Measurements from ENCODE around the gene DHFR. TPM values are rescaled to one million over a fixed set of nuclear protein-coding genes. Genes with fewer than 3 reads are reported as not detected.

The DHFR gene
- total RNA-seq, 1 experiment from 2014 or later: 52.9 TPM

- no peak overlapping the region for H3K4me3 ChIP-seq
- H3K27me3 ChIP-seq: no peaks in the 10 kb centered on the region
- DNase-seq: no peak
- H3K36me3 ChIP-seq: no peaks in the 10 kb centered on the region; the same call in 1 of the 2 replicates
- no peaks in the 10 kb centered on the region for H3K9me3 ChIP-seq
Observed at GRCh38 chr5:80620211-80620610, 34.6 kb downstream of the DHFR start.

GRCh38 chr5:80619086-80619485 is 35.7 kb downstream of the DHFR start:
- Histone ChIP-seq H3K9me3 (no peaks in the 10 kb centered on the region), H3K4me3 (no peak overlapping the region), H3K36me3 (no peaks in the 10 kb centered on the region; the same call in 1 of the 2 replicates), H3K27me3 (no peaks in the 10 kb centered on the region)
- no peak for DNase-seq

GRCh38 chr5:80618438-80618837 is 36.3 kb downstream of the DHFR start:
- Histone ChIP-seq H3K36me3 (no peaks in the 10 kb centered on the region; the same call in 1 of the 2 replicates), H3K4me3 (no peak overlapping the region), H3K9me3 (no peaks in the 10 kb centered on the region), H3K27me3 (no peaks in the 10 kb centered on the region)
- no peak for DNase-seq

GRCh38 chr5:80615266-80615914 is 39.4 kb downstream of the DHFR start:
- Histone ChIP-seq H3K36me3 (no peaks in the 10 kb centered on the region; the same call in 1 of the 2 replicates), H3K9me3 (no peaks in the 10 kb centered on the region), H3K4me3 (no peak overlapping the region), H3K27me3 (no peaks in the 10 kb centered on the region)
- DNase-seq: no peak

- H3K27me3 ChIP-seq: no peaks in the 10 kb centered on the region
- no peaks in the 10 kb centered on the region for H3K36me3 ChIP-seq
- 0 out of 2 replicates have a peak, but pooled peaks cover 5% of the 10 kb centered on the region for H3K9me3 ChIP-seq
- DNase-seq: no peak
- no peak overlapping the region for H3K4me3 ChIP-seq
Observed at GRCh38 chr5:80609692-80610091, 45.1 kb downstream of the DHFR start.

- no peaks in the 10 kb centered on the region for H3K27me3 ChIP-seq
- no peaks in the 10 kb centered on the region for H3K36me3 ChIP-seq
- H3K4me3 ChIP-seq: no peak overlapping the region
- 0 out of 2 replicates have a peak, but pooled peaks cover 5% of the 10 kb centered on the region for H3K9me3 ChIP-seq
- DNase-seq: no peak
Observed at GRCh38 chr5:80608731-80609130, 46.1 kb downstream of the DHFR start.

GRCh38 chr5:80607832-80608231 is 47.0 kb downstream of the DHFR start:
- H3K36me3 ChIP-seq: no peaks in the 10 kb centered on the region
- 0 out of 2 replicates have a peak, but pooled peaks cover 5% of the 10 kb centered on the region for H3K9me3 ChIP-seq
- H3K27me3 ChIP-seq: no peaks in the 10 kb centered on the region
- H3K4me3 ChIP-seq: no peak overlapping the region
- DNase-seq: no peak

GRCh38 chr5:80607343-80607742 is 47.4 kb downstream of the DHFR start:
- H3K9me3 ChIP-seq: 0 out of 2 replicates have a peak, but pooled peaks cover 5% of the 10 kb centered on the region
- no peak for DNase-seq
- H3K4me3 ChIP-seq: no peak overlapping the region
- no peaks in the 10 kb centered on the region for H3K36me3 ChIP-seq
- H3K27me3 ChIP-seq: no peaks in the 10 kb centered on the region

- Histone ChIP-seq H3K36me3 (no peaks in the 10 kb centered on the region), H3K4me3 (no peak overlapping the region), H3K9me3 (no peaks in the 10 kb centered on the region), H3K27me3 (no peaks in the 10 kb centered on the region)
- DNase-seq: no peak
Observed at GRCh38 chr5:80600943-80601693, 53.7 kb downstream of the DHFR start.

- H3K4me3 ChIP-seq: no peak overlapping the region
- no peak for DNase-seq
Observed at GRCh38 chr5:80597500-80597899, 57.3 kb downstream of the DHFR start.

GRCh38 chr5:80594810-80595209 is 60.0 kb downstream of the DHFR start:
- H3K4me3 ChIP-seq: no peak overlapping the region

More at GRCh38 chr5:80597500-80597899, 57.3 kb downstream of the DHFR start:
- H3K36me3 ChIP-seq: no peaks in the 10 kb centered on the region
- H3K27me3 ChIP-seq: no peaks in the 10 kb centered on the region
- H3K9me3 ChIP-seq: no peaks in the 10 kb centered on the region

GRCh38 chr5:80592761-80593160 is 62.0 kb downstream of the DHFR start:
- Histone ChIP-seq H3K36me3 (no peaks in the 10 kb centered on the region), H3K27me3 (no peaks in the 10 kb centered on the region), H3K4me3 (no peak overlapping the region), H3K9me3 (no peaks in the 10 kb centered on the region)
- no peak for DNase-seq

More at GRCh38 chr5:80594810-80595209, 60.0 kb downstream of the DHFR start:
- H3K27me3 ChIP-seq: no peaks in the 10 kb centered on the region
- H3K36me3 ChIP-seq: no peaks in the 10 kb centered on the region
- no peak for DNase-seq
- H3K9me3 ChIP-seq: no peaks in the 10 kb centered on the region

GRCh38 chr5:80592105-80592504 is 62.7 kb downstream of the DHFR start:
- no peaks in the 10 kb centered on the region for H3K9me3 ChIP-seq
- no peaks in the 10 kb centered on the region for H3K27me3 ChIP-seq
- H3K36me3 ChIP-seq: no peaks in the 10 kb centered on the region
- H3K4me3 ChIP-seq: no peak overlapping the region
- DNase-seq: no peak

GRCh38 chr5:80591352-80591751 is 63.4 kb downstream of the DHFR start:
- H3K27me3 ChIP-seq: no peaks in the 10 kb centered on the region
- peak; percentile 83 for DNase-seq
- H3K36me3 ChIP-seq: no peaks in the 10 kb centered on the region
- H3K9me3 ChIP-seq: no peaks in the 10 kb centered on the region
- no peak overlapping the region for H3K4me3 ChIP-seq

- H3K4me3 ChIP-seq: no peak overlapping the region
- no peak for DNase-seq
- no peaks in the 10 kb centered on the region for H3K27me3 ChIP-seq
- no peaks in the 10 kb centered on the region for H3K36me3 ChIP-seq
- no peaks in the 10 kb centered on the region for H3K9me3 ChIP-seq
Observed at GRCh38 chr5:80590766-80591165, 64.0 kb downstream of the DHFR start.

- no peak for DNase-seq
- no peaks in the 10 kb centered on the region for H3K27me3 ChIP-seq
- H3K36me3 ChIP-seq: no peaks in the 10 kb centered on the region
- no peak overlapping the region for H3K4me3 ChIP-seq
- H3K9me3 ChIP-seq: no peaks in the 10 kb centered on the region
Observed at GRCh38 chr5:80588858-80589540, 65.8 kb downstream of the DHFR start.

GRCh38 chr5:80584770-80585169 is 70.0 kb downstream of the DHFR start:
- no peak for DNase-seq
- Histone ChIP-seq H3K4me3 (no peak overlapping the region), H3K36me3 (no peaks in the 10 kb centered on the region), H3K27me3 (no peaks in the 10 kb centered on the region), H3K9me3 (no peaks in the 10 kb centered on the region)
